Measurements from ENCODE around the gene ATP6AP1.

ATP6AP1 gene

DNA sequence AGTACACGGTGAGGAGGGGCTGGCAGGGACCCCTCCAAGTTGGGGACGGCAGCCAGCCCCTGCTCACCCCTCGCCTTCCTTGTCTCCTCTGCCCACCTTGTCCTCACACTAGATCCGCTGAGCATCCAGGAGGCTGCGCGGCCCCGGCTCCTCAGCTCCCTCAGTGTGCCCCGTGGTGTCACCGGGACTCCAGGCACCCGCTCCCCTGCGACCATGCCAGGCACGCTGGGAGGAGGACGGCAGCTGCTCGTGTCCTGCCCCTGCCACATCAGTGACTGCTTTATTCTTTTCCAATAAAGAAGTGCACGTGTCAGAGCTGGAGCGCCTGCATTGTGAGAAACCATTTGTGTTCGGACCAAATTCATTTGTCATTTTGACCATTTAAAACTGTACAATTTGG is 21.8 kb downstream of the ATP6AP1 start:
- no peak for DNase-seq

DNA sequence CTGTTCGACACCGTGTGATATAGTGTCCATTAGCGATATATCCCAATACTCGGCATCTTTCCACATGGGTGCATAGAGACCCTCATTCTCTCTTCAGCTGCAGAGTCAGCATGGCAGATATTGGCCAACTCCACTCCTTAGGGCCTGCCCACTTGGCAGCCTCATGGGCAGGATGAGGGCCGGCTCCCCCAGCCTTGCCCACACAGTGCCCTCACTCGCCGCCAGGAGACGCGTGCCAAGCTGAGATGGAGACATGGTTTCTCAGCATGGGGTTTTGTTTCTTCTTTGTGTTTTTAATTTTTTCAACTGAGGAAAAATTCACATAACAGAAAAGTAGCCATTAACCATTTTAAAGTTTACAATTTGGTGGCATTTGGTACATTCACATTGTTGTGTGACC is 24.3 kb downstream of the ATP6AP1 start:
- no peak for DNase-seq

DNA sequence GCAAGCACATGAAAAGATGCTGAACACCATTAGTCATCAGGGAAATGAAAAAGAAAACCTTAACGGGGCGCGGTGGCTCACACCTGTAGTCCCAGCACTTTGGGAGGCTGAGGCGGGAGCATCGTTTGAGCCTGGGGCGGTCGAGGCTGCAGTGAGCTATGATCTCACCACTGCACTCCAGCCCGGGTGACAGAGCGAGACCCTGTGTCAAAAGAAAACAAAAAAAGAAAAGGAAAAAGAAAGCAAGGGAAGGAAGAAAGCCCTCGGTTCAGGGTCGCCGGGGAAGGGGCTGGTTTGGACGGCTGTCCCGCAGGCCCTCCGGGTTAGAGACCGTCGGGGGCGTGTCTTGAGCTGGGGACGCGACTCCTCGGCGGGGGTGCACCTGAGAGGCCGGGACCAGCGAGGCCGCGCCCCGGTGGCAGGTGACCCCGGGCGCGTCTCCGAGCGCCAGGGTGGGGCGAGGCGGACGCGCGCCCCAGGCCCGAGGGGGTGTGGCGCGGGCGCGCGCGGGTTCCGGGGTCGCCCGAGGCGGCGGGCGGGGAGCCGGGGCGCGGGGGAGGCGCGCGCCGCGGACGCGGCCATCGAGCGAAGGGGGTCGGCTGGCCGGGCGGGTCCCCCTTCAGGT is 29.1 kb downstream of the ATP6AP1 start:
- peak; percentile 25 to 26 for DNase-seq

DNA sequence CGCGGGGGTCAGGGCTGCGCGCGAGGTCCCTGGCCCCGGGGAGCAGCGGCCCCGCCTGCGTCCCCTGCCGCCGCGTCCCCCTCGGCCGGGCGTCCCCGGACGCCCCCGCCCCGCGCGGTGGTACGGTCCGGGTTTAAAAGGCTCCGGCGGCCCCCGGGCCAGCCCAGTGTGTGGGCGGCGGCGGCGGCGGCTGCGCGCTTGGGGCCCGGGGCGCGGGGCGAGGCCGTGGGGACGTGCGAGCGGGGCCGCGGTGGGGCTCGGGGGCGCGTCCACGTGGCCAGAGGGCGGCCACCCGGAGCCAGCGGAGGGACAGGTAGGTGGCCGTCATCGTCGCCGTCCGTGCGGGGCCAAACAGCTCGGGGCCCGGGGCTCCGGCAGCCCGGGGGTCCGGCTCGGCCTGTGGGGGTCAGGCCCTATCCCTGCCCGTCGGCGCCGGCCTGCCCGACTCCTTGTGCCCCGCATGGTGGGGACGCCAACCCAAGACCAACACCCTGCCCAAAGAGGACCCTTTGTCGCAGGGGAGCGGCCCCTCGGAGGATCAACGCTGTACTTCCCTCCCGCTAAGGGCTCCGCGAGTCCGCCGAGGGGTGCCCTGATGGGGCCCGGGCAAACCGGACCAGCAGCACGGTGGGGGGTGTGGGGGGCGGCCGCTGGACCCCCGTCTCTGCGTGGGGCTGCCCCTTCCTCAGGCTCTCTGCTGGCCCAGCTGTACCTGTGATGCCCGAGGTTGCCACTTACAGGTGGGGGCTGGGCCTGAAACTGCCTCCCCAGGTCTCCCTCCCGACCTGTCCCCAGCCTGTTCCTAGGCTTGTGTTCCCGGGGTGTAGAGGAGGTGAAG is 29.9 kb downstream of the ATP6AP1 start, which contains the start of gene PLXNA3:
TSS of gene PLXNA3 (plus strand) at position 166 of the 838 bp plus-strand sequence. CDS start 1,903 bp downstream, outside the sequence.
- DNase-seq: peak; percentile 48 to 58

DNA sequence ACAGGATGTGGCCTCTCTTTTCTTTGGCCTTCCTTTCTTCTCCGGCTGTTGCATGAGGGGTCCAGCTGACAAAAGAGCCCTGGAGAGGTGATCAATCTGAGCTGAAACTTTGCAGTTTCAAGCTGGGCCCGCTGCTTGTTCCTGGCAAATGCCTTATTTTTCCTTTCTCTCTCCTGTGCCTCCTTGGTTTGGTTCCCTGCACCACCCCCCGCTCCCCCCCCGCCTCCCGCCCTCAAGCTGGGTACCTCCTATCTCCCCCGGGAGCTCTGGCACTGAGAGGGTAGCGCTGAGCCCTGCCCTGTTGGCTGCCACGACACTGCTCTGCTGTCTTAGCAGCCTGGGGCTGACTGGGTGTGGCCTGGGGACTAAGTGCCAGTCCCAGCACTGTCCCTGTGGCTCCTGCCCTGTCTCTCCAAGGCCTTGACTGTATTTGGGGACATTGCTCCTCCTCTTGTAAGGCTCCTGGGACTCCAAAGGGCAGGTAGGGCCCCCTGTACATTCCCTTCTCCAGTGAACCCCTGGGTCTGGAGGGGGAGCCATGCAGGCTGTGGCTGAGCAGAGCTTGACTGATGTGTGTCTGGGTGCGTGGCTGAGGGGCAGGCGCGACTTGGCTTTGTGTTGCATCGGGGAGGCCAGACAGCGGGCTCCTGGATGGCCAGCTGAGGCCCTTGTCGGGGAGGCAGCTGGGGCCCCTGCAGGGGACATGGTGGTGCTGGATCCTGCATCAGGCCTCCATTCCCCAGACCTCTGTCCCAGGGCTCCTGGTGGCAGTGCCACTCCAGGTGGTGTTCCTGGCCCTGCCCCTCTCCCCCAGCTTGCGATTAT is 30.7 kb downstream of the ATP6AP1 start:
- DNase-seq: no peak

DNA sequence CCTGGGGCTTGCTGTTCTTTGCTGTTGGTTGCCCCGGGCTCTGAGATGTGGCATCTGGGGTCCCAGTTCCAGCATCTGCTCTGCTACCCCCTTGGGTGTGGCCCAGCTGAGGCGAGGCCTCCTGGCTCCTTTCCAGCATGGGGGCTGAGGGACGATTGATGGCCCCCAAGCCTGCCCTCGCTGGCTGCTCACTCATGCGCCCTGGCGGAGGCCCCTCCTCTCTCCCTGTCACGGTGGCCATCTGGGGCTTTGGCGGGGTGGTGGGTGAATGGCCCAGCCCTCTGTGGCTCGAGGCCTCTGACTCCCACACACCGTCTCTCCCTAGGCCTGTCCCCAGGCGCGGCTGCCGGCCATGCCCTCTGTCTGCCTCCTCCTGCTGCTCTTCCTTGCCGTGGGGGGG is 31.4 kb downstream of the ATP6AP1 start:
- DNase-seq: no peak

DNA sequence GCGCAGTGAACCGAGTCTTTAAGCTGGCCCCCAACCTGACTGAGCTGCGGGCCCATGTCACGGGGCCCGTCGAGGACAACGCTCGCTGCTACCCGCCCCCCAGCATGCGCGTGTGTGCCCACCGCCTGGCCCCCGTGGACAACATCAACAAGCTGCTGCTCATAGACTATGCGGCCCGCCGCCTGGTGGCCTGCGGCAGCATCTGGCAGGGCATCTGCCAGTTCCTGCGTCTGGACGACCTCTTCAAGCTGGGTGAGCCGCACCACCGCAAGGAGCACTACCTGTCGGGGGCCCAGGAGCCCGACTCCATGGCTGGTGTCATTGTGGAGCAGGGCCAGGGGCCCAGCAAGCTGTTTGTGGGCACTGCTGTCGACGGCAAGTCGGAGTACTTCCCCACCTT is 31.8 kb downstream of the ATP6AP1 start:
- DNase-seq: no peak

DNA sequence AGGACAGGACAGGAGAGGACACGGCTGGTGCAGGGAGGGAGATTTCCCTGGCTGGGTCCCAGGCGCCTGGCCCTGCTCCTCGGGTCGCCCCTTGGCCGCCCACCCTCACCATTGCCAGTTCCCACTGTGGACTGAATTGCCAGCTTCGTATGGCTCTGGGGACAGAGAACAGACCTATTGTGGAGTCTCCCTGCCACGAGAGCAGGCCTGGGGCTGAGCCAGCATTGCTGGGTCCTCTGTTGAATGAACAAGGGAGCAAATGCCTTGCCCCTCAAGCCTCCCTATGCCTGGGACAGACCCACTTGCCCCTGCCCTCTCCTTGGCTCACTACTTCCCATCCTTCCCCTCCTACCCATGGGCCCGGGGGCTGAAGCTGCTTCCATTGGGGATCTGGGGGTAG is 33.9 kb downstream of the ATP6AP1 start:
- no peak for DNase-seq

DNA sequence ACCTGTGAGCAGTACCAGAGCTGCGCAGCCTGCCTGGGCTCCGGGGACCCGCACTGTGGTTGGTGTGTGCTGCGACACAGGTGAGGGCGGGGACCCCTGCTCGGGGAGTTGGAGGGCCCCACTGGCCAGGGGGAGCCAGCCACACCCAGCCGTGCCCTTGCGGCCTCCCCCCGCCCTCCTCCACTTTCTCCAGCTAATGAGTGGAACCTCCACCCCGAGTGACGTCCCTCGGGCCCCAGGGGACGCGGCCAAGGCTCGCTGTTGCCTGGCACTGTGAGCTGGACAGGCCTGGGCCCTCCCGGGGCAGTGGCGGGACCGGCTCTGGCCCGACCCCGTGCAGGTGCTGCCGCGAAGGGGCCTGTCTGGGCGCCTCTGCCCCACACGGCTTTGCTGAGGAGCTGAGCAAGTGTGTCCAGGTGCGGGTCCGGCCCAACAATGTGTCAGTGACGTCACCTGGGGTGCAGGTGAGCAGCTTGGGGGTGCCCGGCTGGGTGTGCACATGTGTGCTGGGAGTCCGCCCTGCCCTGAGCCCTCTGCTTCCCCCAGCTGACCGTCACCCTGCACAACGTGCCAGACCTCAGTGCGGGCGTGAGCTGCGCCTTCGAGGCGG is 35.2 kb downstream of the ATP6AP1 start:
- DNase-seq: no peak

DNA sequence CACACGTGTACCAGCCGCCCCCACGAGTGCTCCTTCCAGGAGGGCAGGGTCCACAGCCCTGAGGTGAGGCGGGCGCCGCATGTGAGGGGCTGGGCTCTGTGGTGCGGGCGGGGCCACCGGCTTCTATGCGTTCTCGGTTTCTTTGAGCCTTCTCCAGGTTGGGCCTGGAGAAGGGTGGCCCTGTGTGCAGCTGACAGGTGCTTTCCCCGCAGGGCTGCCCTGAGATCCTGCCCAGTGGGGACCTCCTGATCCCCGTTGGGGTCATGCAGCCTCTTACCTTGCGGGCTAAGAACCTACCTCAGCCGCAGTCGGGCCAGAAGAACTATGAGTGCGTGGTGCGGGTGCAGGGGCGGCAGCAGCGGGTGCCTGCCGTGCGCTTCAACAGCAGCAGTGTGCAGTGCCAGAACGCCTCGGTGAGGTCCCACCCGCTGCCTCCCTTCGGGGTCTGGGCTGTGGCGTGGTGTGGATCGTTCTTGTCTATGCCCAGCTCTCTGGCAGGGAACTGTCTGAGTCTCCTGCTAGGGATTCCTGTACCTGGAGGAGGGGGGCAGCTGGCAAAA is 36.4 kb downstream of the ATP6AP1 start:
- no peak for DNase-seq

DNA sequence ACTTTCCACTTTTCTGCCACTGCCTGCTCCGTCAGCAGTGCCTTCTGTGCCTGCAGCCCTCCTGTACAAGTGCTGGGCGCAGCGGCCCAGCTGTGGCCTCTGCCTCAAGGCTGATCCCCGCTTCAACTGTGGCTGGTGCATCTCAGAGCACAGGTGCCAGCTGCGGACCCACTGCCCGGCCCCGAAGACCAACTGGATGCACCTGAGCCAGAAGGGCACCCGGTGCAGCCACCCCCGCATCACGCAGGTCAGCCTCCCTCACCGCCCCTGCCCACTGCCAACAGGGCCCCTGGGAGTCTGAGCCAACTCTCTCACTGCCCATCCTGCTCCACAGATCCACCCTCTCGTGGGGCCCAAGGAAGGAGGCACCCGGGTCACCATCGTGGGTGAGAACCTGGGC is 37.1 kb downstream of the ATP6AP1 start:
- no peak for DNase-seq

DNA sequence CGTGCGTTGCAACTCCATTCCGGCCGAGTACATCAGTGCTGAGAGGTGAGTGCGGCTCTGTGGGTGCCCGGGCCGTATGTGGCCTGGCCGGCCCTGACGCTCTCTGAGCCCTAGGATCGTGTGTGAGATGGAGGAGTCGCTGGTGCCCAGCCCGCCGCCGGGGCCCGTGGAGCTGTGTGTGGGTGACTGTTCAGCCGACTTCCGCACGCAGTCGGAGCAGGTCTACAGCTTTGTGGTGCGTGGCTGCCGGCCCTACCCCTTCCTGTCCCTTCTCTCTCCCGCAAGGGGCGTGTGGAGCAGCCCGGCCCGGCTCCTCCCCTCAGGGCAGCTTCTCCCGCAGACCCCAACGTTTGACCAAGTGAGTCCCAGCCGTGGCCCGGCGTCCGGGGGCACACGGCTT is 37.6 kb downstream of the ATP6AP1 start:
- DNase-seq: no peak

DNA sequence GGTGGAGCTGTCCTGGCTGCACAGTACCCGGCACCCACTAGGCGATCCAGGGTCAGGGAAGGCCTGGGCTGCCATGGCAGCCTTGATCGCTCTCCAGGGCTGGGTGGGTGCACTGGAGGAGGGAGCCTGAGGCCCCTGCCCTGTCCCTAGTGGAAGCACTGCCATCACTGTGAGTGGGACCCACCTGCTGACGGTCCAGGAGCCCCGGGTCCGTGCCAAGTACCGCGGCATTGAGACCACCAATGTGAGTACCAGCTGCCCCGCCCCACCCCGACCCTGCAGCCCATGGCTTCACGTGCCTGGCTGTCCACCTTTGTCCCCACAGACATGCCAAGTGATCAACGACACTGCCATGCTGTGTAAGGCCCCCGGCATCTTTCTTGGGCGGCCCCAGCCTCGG is 38.4 kb downstream of the ATP6AP1 start:
- no peak for DNase-seq

DNA sequence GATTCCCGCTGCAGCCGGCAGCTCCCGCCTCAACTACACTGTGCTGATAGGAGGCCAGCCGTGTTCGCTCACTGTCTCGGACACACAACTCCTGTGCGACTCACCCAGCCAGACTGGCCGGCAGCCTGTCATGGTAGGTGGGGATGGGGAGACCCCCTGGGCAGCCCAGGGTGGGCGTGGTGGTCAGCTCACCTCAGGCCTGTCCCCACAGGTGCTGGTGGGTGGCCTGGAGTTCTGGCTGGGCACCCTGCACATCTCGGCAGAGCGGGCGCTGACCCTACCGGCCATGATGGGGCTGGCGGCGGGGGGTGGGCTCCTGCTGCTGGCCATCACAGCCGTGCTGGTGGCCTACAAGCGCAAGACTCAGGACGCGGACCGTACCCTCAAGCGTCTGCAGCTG is 39.1 kb downstream of the ATP6AP1 start:
- no peak for DNase-seq

DNA sequence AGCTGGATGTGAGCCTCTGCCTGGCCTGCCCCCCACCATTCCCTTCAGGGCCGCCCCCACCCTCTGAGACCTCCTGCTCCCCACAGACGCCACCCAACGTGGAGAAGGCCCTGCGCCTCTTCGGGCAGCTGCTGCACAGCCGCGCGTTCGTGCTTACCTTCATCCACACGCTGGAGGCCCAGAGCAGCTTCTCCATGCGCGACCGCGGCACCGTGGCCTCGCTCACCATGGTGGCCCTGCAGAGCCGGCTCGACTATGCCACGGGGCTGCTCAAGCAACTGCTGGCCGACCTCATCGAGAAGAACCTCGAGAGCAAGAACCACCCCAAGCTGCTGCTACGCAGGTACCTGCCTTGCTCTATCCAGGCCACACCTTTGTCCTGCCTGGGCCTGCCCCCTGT is 39.7 kb downstream of the ATP6AP1 start:
- no peak for DNase-seq

DNA sequence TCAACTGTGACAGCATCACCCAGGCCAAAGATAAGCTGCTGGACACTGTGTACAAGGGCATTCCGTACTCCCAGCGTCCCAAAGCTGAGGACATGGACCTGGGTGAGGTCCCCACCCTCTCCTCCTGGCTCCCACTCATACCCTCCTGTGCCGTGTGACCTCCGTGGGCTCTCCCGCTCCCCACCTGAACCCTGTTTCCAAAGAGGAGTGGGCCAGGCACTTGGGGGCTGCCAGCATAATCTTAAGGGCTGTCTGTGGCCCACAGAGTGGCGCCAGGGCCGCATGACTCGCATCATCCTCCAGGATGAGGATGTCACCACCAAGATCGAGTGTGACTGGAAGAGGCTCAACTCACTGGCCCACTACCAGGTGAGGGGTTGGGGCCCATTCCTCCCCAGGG is 40.6 kb downstream of the ATP6AP1 start:
- DNase-seq: no peak

DNA sequence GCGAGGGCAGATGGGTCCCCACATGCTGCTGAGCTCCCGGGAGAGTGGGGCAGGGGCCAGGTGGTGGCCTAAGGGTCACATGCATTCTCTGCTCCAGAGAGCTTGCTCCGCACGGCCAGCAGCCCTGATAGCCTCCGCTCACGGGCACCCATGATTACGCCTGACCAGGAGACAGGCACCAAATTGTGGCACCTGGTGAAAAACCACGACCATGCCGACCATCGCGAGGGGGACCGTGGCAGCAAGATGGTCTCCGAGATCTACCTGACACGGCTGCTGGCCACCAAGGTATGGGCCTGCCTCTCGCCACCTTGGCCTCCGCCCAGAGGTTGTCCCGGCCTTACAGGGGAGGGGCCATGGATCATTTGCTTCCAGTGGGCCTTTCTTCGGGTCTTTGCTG is 41.4 kb downstream of the ATP6AP1 start:
- no peak for DNase-seq

DNA sequence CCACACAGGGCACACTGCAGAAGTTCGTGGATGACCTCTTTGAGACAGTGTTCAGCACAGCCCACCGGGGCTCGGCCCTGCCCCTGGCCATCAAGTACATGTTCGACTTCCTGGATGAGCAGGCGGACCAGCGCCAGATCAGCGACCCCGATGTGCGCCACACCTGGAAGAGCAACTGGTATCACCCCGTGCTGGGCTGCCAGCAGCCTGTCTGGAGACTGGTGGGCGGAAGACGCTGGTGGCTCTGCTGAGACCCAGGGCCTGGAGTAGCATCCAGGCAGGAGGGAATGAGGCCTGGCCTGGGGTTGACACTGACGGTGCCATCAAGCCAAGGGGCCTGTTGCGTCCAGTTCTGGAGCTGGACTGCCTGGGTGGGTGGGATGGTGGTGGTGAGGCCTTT is 42.0 kb downstream of the ATP6AP1 start:
- DNase-seq: no peak

DNA sequence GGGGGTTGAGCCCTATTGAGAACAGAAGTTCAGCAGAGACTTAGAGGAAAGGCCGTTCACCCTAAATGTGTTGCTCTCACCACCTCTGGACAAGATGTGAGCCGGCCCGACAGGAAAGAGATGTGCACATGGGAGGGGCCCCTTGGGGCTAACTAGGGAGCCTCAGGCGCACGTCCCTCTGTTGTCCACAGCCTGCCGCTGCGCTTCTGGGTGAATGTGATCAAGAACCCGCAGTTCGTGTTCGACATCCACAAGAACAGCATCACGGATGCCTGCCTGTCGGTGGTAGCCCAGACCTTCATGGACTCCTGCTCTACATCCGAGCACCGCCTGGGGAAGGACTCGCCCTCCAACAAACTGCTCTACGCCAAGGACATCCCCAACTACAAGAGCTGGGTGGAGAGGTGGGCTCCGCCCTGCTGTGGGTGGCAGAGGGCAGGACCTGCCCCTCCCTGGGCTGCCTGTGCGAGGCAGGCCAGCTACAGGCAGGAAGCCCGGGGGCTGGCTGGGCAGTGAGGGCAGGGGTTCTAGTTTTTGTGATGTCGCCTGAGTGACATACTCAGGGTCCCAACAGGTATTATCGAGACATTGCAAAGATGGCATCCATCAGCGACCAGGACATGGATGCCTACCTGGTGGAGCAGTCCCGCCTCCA is 42.6 kb downstream of the ATP6AP1 start:
- no peak for DNase-seq

DNA sequence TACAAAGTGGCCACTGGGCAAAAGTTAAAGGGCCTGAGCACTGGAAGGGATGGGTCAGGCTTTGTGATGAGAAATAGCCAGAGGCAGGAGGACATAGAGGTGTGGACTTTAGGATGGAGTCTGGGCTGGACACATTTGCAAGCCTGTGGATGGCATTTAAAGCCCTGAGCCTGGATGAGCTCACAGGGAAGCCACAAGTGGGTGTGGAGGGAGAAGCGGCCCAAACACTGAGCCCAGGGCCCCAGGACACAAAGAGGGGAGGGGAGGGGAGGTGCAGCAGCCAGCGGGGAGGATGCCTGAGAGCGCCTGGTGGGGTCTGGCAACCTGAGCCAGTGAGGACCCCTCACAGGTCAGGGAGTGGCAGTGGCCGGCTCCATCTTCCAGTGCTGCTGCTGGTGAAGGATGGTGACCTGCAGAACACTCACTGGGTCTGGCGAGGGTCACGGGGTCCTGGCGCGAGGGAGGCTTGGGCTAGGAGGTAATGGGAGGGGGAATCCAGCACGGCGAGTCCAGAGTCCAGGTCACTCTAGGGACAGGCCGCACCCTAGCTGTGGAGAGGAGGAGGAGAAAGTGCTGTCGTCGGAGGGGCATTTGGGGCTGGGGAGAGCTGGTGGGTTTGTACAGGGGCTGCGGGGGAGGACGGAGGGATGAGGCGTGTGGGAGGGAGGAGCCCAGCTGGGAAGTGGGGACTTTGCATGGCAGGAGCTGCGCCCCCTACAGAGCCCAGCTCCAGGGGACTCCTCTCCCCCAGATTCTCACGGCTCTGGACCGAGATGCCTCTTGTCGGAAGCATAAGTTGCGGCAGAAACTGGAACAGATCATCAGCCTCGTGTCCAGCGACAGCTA is 43.6 kb downstream of the ATP6AP1 start:
- no peak for DNase-seq

Measured in stimulated activated CD4-positive, alpha-beta T cell treated with anti-CD3 and anti-CD28 coated beads, Interleukin-2, amount 100 ng/mL, for 48 hours (primary cell).